Keratinocyte (primary cell): ENCODE measurements around the gene SREBF1.

Experiments used
- EZH2 ChIP-seq: IDR thresholded peaks from one replicate; pipeline ENCODE4 v1.6.1; 2012; ENCODE audit warnings: inconsistent platforms, mild to moderate bottlenecking, low read length, moderate library complexity
- TF ChIP-seq, protein P1 (sequence below), 3 experiments: IDR thresholded peaks in 1 of 3; conservative IDR thresholded peaks in 1 of 3; optimal IDR thresholded peaks in 1 of 3; 2 replicates in 2 of 3; 3 replicates in 1 of 3; pipeline versions ENCODE3 to v1.5.1; 2011; ENCODE audit warnings: low read length in 3 of 3, mild to moderate bottlenecking in 3 of 3, moderate library complexity in 2 of 3, control low read depth in 1 of 3, inconsistent platforms in 1 of 3; ENCODE audit not compliant: insufficient read depth in 2 of 3; ENCODE audit errors: extremely low read depth in 1 of 3

- no peak for TF ChIP-seq EZH2
- TF ChIP-seq, protein P1, sequence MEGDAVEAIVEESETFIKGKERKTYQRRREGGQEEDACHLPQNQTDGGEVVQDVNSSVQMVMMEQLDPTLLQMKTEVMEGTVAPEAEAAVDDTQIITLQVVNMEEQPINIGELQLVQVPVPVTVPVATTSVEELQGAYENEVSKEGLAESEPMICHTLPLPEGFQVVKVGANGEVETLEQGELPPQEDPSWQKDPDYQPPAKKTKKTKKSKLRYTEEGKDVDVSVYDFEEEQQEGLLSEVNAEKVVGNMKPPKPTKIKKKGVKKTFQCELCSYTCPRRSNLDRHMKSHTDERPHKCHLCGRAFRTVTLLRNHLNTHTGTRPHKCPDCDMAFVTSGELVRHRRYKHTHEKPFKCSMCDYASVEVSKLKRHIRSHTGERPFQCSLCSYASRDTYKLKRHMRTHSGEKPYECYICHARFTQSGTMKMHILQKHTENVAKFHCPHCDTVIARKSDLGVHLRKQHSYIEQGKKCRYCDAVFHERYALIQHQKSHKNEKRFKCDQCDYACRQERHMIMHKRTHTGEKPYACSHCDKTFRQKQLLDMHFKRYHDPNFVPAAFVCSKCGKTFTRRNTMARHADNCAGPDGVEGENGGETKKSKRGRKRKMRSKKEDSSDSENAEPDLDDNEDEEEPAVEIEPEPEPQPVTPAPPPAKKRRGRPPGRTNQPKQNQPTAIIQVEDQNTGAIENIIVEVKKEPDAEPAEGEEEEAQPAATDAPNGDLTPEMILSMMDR (optimal IDR thresholded peaks at IDR 0.05 in 1 of 3, IDR thresholded peaks at IDR 0.05 in 1 of 3, conservative IDR thresholded peaks at IDR 0.05 in 1 of 3; ENCODE audit: extremely low read depth in 1 of 3, insufficient read depth in 2 of 3, low read length in 3 of 3) = no peak
Observed at GRCh38 chr17:17800504-17801021, 36.2 kb downstream of the SREBF1 start.
